ENCODE results near the gene CHAD. TPM values are rescaled to one million over a fixed set of nuclear protein-coding genes. Genes with fewer than 3 reads are reported as not detected.
"Not testable (repeated sequence)": the region's sequence is repeated elsewhere in the genome, so short reads cannot be mapped to it uniquely, and the experiment has no call there.

The CHAD gene
- total and polyA plus RNA-seq, 8 donors: 1.7 to 26.2 (median 6.4) TPM

GRCh38 chr17:50479522-50480141 lies 11.0 kb upstream of the CHAD start:
- DNase-seq (peak; percentile 73 to 91 (median 76)), ATAC-seq (peak; percentile 52 to 67 (median 62)), FAIRE-seq (no peak)
- Histone ChIP-seq H3K4me3 (peak overlapping the region; percentile 58 to 91 (median 66)), H3K27me3 (no peaks in the 10 kb centered on the region), H3K4me1 (peaks cover 9 to 25% (median 16%) of the 10 kb centered on the region in 3 donors), H3K36me3 (peaks cover 0 to 13% (median 3%) of the 10 kb centered on the region in 3 donors), H3K9me3 (no peaks in the 10 kb centered on the region), H3K27ac (peak overlapping the region; percentile 80 to 88 (median 84))
- 8 to 12% methylated on average over 19 of the region's 19 CpGs for WGBS, 2 donors
- TF ChIP-seq, protein P1, sequence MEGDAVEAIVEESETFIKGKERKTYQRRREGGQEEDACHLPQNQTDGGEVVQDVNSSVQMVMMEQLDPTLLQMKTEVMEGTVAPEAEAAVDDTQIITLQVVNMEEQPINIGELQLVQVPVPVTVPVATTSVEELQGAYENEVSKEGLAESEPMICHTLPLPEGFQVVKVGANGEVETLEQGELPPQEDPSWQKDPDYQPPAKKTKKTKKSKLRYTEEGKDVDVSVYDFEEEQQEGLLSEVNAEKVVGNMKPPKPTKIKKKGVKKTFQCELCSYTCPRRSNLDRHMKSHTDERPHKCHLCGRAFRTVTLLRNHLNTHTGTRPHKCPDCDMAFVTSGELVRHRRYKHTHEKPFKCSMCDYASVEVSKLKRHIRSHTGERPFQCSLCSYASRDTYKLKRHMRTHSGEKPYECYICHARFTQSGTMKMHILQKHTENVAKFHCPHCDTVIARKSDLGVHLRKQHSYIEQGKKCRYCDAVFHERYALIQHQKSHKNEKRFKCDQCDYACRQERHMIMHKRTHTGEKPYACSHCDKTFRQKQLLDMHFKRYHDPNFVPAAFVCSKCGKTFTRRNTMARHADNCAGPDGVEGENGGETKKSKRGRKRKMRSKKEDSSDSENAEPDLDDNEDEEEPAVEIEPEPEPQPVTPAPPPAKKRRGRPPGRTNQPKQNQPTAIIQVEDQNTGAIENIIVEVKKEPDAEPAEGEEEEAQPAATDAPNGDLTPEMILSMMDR (IDR thresholded peaks at IDR 0.05): peak; percentile 17 to 49 (median 30)
- intact Hi-C loops (cut with DNase I): loop anchor here (5.0 to 10.0 kb wide), 7 partner anchors 55 to 218 kb away; partner anchors contain the start of gene EPN3 (in 1 of the 3)

GRCh38 chr17:50478391-50479381 lies 10.0 kb upstream of the CHAD start, which contains the start of gene RSAD1:
Gene RSAD1, plus strand, starts transcription at chr17:50478860. Its CDS starts 25 bp downstream, at chr17:50478885.
- WGBS, 2 donors: 1 to 2% methylated on average over 58 to 75 of the region's 75 CpGs

GRCh38 chr17:50477976-50478375 lies 9.3 kb upstream of the CHAD start:
- H3K27ac ChIP-seq: peak overlapping the region; percentile 80 to 88 (median 84)
- H3K27me3 ChIP-seq: no peaks in the 10 kb centered on the region
- H3K4me1 ChIP-seq: peaks cover 9 to 24% (median 15%) of the 10 kb centered on the region in 3 donors
- no peak for FAIRE-seq
- H3K9me3 ChIP-seq: no peaks in the 10 kb centered on the region
- H3K36me3 ChIP-seq: peaks cover 0 to 3% (median 0%) of the 10 kb centered on the region in 3 donors
- no peak for ATAC-seq
- TF ChIP-seq, protein P1 (IDR thresholded peaks at IDR 0.05): no peak
- intact Hi-C loops (cut with DNase I): loop anchor here in 1 of 3 donors (10.0 kb wide), 1 partner anchor 113 kb away; no protein-coding TSS in a partner anchor
- DNase-seq: peak in 1 of 6 donors; percentile 39
- peak overlapping the region in 2 of 4 donors; percentile 63 to 91 for H3K4me3 ChIP-seq
- 75 to 80% methylated on average over 7 of the region's 7 CpGs for WGBS, 2 donors

More at GRCh38 chr17:50478391-50479381, 10.0 kb upstream of the CHAD start, which contains the start of gene RSAD1:
- H3K4me1 ChIP-seq: peaks cover 9 to 25% (median 16%) of the 10 kb centered on the region in 3 donors
- TF ChIP-seq, protein P1 (IDR thresholded peaks at IDR 0.05): peak; percentile 87 to 94 (median 91)
- H3K27ac ChIP-seq: peak within 1 kb of the TSS; percentile 80 to 88 (median 84)
- peak within 1 kb of the TSS; percentile 58 to 91 (median 66) for H3K4me3 ChIP-seq
- peaks cover 0 to 6% (median 3%) of the 10 kb centered on the region in 3 donors for H3K36me3 ChIP-seq
- ATAC-seq (peak; percentile 80 to 85 (median 84)), FAIRE-seq (no peak), DNase-seq (peak; percentile 86 to 95 (median 92))
- intact Hi-C loops (cut with DNase I): loop anchor here in 1 of 3 donors (10.0 kb wide), 1 partner anchor 114 kb away; no protein-coding TSS in a partner anchor
- no peaks in the 10 kb centered on the region for H3K9me3 ChIP-seq
- H3K27me3 ChIP-seq: no peaks in the 10 kb centered on the region

GRCh38 chr17:50476545-50477315 lies 8.1 kb upstream of the CHAD start:
- Histone ChIP-seq H3K9me3 (no peaks in the 10 kb centered on the region), H3K27me3 (no peaks in the 10 kb centered on the region), H3K4me1 (peaks cover 5 to 16% (median 11%) of the 10 kb centered on the region in 3 donors), H3K4me3 (peak overlapping the region in 3 of 4 donors; percentile 2 to 32 (median 25)), H3K27ac (peak overlapping the region; percentile 19 to 57 (median 40)), H3K36me3 (no peaks in the 10 kb centered on the region)
- FAIRE-seq (no peak), DNase-seq (peak in 3 of 6 donors; percentile 27 to 74 (median 51)), ATAC-seq (peak in 2 of 4 donors; percentile 8 to 30)
- WGBS, 2 donors: 47 to 51% methylated on average over 18 of the region's 18 CpGs
- TF ChIP-seq, protein P1 (IDR thresholded peaks at IDR 0.05): no peak
- intact Hi-C loops (cut with DNase I): loop anchor here in 1 of 3 donors (10.0 kb wide), 1 partner anchor 112 kb away; no protein-coding TSS in a partner anchor

GRCh38 chr17:50475775-50476544 lies 7.3 kb upstream of the CHAD start:
- not testable (repeated sequence) for H3K9me3 ChIP-seq, FAIRE-seq, DNase-seq, H3K27me3 ChIP-seq, ATAC-seq, H3K36me3 ChIP-seq
- Histone ChIP-seq H3K4me3 (peak overlapping the region in 3 of 4 donors; percentile 2 to 32 (median 25)), H3K4me1 (peaks cover 5 to 16% (median 11%) of the 10 kb centered on the region in 3 donors), H3K27ac (peak overlapping the region; percentile 19 to 57 (median 40))
- intact Hi-C loops (cut with DNase I): loop anchor here in 1 of 3 donors (10.0 kb wide), 1 partner anchor 111 kb away; no protein-coding TSS in a partner anchor
- 4 to 9% methylated on average over 19 to 26 of the region's 33 CpGs for WGBS, 2 donors
